ENCODE results near the gene PXMP2. TPM values are rescaled to one million over a fixed set of nuclear protein-coding genes. Genes with fewer than 3 reads are reported as not detected.

PXMP2 gene
- polyA plus RNA-seq, 1 donor (not counting 4 experiments of a cell fraction or from before 2014, with no cell fraction given): 18.0 TPM

DNA sequence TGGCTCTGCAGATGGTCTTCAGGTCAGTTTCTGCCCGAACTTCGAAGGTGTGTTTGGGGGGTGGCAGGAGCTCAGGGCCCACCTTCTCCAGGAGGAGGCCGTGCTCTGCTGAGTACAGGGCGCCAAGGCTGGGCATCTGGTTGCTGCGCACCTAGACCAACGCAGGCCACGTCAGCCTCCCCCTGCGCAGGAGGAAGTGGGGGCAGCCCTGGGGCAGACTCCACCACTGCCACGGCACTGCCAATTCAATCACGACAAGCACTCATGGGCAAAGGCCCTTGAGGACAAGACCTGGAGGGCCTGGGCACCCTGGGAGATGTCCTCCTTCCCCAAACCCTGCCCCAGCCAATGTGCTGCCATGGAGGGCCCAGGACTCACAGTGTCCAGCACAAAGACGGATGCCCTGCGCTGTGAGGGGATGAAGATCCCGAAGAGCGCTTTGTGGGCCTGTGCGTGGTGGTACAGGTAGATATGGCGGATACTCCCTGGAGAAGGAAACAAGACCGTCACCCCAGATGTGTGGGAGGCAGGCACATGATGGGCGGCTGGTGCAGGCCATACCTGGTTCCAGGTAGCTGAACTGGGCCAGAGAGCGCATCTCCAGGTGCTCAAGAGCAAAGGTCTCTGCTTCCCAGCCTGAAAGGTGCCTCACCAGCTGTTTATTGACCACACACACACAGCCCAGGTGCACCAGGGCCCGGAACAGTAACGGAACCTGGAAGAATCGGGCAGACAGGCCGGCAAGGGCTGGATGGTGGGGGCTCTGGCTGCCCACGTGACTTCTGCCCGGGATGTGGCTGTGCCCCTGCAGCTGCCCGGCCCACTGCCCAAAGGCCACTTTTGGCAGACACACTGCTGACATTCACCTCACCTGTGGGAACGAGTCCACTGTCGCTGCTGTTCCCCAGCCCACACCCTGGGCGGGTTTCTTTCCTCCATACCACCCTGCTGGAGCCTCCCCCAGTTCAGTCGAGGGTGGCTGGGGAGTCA, 44.2 kb upstream of the PXMP2 start:
- dilution Hi-C loops (cut with MboI; ENCODE audit: extremely low pct_ligation_motif_present, low sequenced_read_pairs): no loop called here
- H3K36me3 ChIP-seq (ENCODE audit: control insufficient read depth in 2 of 2, extremely low read depth in 1 of 2, insufficient read depth in 2 of 2, low read length in 2 of 2): peaks cover 15 to 20% of the 10 kb centered on the region in 2 experiments

DNA sequence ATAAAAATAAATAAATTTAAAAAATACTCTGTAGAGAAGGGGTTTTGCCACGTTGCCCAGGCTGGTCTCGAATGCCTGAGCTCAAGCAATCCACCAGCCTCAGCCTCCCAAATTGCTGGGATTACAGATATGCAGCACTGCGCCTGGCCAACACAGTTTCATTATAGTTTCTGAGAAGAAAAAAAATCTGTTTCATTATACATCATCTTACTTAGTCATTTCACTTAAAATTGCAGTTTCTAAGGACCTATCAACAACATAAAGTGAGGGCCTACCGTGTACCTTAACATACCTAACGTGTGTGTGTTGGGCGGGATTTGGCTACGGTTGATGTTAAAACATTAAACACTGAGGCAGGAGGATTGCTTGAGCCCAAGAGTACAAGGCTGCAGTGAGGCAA, 40.5 kb upstream of the PXMP2 start:
- Histone ChIP-seq H4K20me1 (ENCODE audit: control insufficient read depth, extremely low read depth, insufficient read depth, low read length) (no peaks in the 10 kb centered on the region), H2AFZ (ENCODE audit: control insufficient read depth, low read length) (no peak overlapping the region), H3K27me3 (ENCODE audit: control insufficient read depth, extremely low read depth, insufficient read depth, low read length) (no peaks in the 10 kb centered on the region), H3K9ac (ENCODE audit: control insufficient read depth, extremely low read depth, insufficient read depth, low read length) (no peak overlapping the region), H3K4me3 (ENCODE audit: control insufficient read depth in 2 of 3, extremely low read depth in 1 of 3, insufficient read depth in 2 of 3, low read depth in 1 of 3, low read length in 3 of 3) (no peak overlapping the region), H3K4me1 (ENCODE audit: control insufficient read depth, extremely low read depth, insufficient read depth, low read length) (no peaks in the 10 kb centered on the region), H3K9me1 (ENCODE audit: control insufficient read depth, extremely low read depth, insufficient read depth, low read length) (no peaks in the 10 kb centered on the region), H3K9me3 (ENCODE audit: control insufficient read depth, low read depth, low read length) (no peaks in the 10 kb centered on the region), H3K36me3 (ENCODE audit: control insufficient read depth in 2 of 2, extremely low read depth in 1 of 2, insufficient read depth in 2 of 2, low read length in 2 of 2) (peaks cover 12 to 19% of the 10 kb centered on the region in 2 experiments), H3K27ac (ENCODE audit: control insufficient read depth, insufficient read depth, low read length) (no peak overlapping the region), H3K79me2 (ENCODE audit: control insufficient read depth, insufficient read depth, low read length) (no peaks in the 10 kb centered on the region), H3K4me2 (ENCODE audit: control insufficient read depth, extremely low read depth, insufficient read depth, low read depth, low read length) (no peak overlapping the region)
- TF ChIP-seq, protein P1, sequence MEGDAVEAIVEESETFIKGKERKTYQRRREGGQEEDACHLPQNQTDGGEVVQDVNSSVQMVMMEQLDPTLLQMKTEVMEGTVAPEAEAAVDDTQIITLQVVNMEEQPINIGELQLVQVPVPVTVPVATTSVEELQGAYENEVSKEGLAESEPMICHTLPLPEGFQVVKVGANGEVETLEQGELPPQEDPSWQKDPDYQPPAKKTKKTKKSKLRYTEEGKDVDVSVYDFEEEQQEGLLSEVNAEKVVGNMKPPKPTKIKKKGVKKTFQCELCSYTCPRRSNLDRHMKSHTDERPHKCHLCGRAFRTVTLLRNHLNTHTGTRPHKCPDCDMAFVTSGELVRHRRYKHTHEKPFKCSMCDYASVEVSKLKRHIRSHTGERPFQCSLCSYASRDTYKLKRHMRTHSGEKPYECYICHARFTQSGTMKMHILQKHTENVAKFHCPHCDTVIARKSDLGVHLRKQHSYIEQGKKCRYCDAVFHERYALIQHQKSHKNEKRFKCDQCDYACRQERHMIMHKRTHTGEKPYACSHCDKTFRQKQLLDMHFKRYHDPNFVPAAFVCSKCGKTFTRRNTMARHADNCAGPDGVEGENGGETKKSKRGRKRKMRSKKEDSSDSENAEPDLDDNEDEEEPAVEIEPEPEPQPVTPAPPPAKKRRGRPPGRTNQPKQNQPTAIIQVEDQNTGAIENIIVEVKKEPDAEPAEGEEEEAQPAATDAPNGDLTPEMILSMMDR (optimal IDR thresholded peaks at IDR 0.05 in 1 of 3, IDR thresholded peaks at IDR 0.05 in 1 of 3, conservative IDR thresholded peaks at IDR 0.05 in 1 of 3; ENCODE audit: extremely low read depth in 1 of 3, insufficient read depth in 2 of 3, low read length in 3 of 3): no peak
- TF ChIP-seq EZH2 (IDR thresholded peaks at IDR 0.05; ENCODE audit: low read length): no peak
- FAIRE-seq (no peak), DNase-seq (ENCODE audit: low read depth, low spot score) (no peak)
- dilution Hi-C loops (cut with MboI; ENCODE audit: extremely low pct_ligation_motif_present, low sequenced_read_pairs): no loop called here

More for the DNA sequence above, 44.2 kb upstream of the PXMP2 start:
- Histone ChIP-seq H3K4me3 (ENCODE audit: control insufficient read depth in 2 of 3, extremely low read depth in 1 of 3, insufficient read depth in 2 of 3, low read depth in 1 of 3, low read length in 3 of 3) (no peak overlapping the region), H2AFZ (ENCODE audit: control insufficient read depth, low read length) (no peak overlapping the region), H3K9me3 (ENCODE audit: control insufficient read depth, low read depth, low read length) (no peaks in the 10 kb centered on the region), H3K79me2 (ENCODE audit: control insufficient read depth, insufficient read depth, low read length) (no peaks in the 10 kb centered on the region), H3K27me3 (ENCODE audit: control insufficient read depth, extremely low read depth, insufficient read depth, low read length) (no peaks in the 10 kb centered on the region), H3K4me2 (ENCODE audit: control insufficient read depth, extremely low read depth, insufficient read depth, low read depth, low read length) (no peak overlapping the region), H3K9me1 (ENCODE audit: control insufficient read depth, extremely low read depth, insufficient read depth, low read length) (no peaks in the 10 kb centered on the region), H3K4me1 (ENCODE audit: control insufficient read depth, extremely low read depth, insufficient read depth, low read length) (no peaks in the 10 kb centered on the region), H4K20me1 (ENCODE audit: control insufficient read depth, extremely low read depth, insufficient read depth, low read length) (peaks cover 2% of the 10 kb centered on the region), H3K27ac (ENCODE audit: control insufficient read depth, insufficient read depth, low read length) (no peak overlapping the region), H3K9ac (ENCODE audit: control insufficient read depth, extremely low read depth, insufficient read depth, low read length) (no peak overlapping the region)
- TF ChIP-seq, protein P1 (optimal IDR thresholded peaks at IDR 0.05 in 1 of 3, IDR thresholded peaks at IDR 0.05 in 1 of 3, conservative IDR thresholded peaks at IDR 0.05 in 1 of 3; ENCODE audit: extremely low read depth in 1 of 3, insufficient read depth in 2 of 3, low read length in 3 of 3): no peak
- TF ChIP-seq EZH2 (IDR thresholded peaks at IDR 0.05; ENCODE audit: low read length): no peak
- FAIRE-seq (no peak), DNase-seq (ENCODE audit: low read depth, low spot score) (no peak)
